Thoracic aorta (tissue), 2 donors: ENCODE data around the gene THRAP3. TPM values are rescaled to one million over a fixed set of nuclear protein-coding genes. Genes with fewer than 3 reads are reported as not detected.

Source experiments
- ATAC-seq: fragments of 150-250 bp; one replicate; pipeline ENCODE4 v1.8.0; 2017; ENCODE audit warnings: low read depth; ENCODE audit not compliant: insufficient number of reproducible peaks, low FRiP score
- DNase-seq: peaks from one replicate; pipeline ENCODE4 v3.0.0-alpha.2; 2020; ENCODE audit warnings: low spot score
- H3K27ac ChIP-seq, 2 donors: fragments of 200-600 bp; sonication (generic); 1 replicate in 1 of 2; 2 replicates in 1 of 2; pipeline ENCODE4 v1.5.1; 2016; ENCODE audit warnings: mild to moderate bottlenecking in 2 of 2, moderate library complexity in 2 of 2
- H3K27me3 ChIP-seq: fragments of 200-600 bp; sonication (generic); replicated peaks from 2 replicates; pipeline ENCODE4 v1.6.0; 2016; ENCODE audit warnings: mild to moderate bottlenecking; ENCODE audit not compliant: insufficient read depth
- H3K36me3 ChIP-seq: fragments of 200-600 bp; sonication (generic); one replicate; pipeline ENCODE4 v1.5.1; 2016
- H3K4me1 ChIP-seq, 2 donors: fragments of 200-600 bp; sonication (generic); 1 replicate in 1 of 2; 2 replicates in 1 of 2; pipeline versions ENCODE4 v1.5.1 to v1.6.0; 2016; ENCODE audit warnings: low read depth in 2 of 2, mild to moderate bottlenecking in 1 of 2; ENCODE audit not compliant: control insufficient read depth in 1 of 2
- H3K4me3 ChIP-seq: fragments of 200-600 bp; sonication (generic); 2 replicates; pipeline ENCODE4 v1.5.1; 2016; ENCODE audit warnings: mild to moderate bottlenecking
- H3K9me3 ChIP-seq: fragments of 200-600 bp; sonication (generic); 2 replicates; pipeline ENCODE4 v1.5.1; 2016
- total RNA-seq, 2 donors: library from RNA; depleted of rRNA; stranded (reverse); fragments of >200 nt; gene quantifications; one replicate each; pipeline versions ENCODE4 v1.1.0 to v1.2.3, GENCODE V29; 2016
- TF ChIP-seq, protein P1 (sequence below): fragments of 200-600 bp; sonication (generic); IDR thresholded peaks from one replicate; pipeline ENCODE4 v1.5.1; 2019; ENCODE audit warnings: antibody characterized with exemption

The THRAP3 gene
- total RNA-seq, 2 donors from 2014 or later = 49.3 to 111 TPM

DNA sequence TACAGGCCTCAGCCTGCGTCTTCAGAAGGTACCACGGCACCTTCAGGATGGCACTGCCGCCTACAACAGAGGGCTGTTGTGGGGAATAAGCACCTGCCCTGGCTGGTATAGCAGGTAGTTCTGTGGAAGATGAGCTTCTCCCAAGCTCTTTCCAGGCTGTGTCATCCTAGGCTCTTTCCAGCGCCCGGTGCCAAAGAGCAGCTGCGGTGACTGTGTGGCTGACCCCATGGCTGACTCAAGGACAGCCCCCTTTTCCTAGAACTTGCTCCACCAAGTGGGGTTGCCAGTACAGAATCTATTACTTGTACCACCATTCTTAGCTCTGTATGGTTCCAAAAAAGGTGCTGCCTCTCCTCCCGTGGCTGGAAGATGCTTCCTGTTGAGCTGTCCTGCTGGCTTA, 121.1 kb downstream of the THRAP3 start:
- no peak for DNase-seq
- TF ChIP-seq, protein P1, sequence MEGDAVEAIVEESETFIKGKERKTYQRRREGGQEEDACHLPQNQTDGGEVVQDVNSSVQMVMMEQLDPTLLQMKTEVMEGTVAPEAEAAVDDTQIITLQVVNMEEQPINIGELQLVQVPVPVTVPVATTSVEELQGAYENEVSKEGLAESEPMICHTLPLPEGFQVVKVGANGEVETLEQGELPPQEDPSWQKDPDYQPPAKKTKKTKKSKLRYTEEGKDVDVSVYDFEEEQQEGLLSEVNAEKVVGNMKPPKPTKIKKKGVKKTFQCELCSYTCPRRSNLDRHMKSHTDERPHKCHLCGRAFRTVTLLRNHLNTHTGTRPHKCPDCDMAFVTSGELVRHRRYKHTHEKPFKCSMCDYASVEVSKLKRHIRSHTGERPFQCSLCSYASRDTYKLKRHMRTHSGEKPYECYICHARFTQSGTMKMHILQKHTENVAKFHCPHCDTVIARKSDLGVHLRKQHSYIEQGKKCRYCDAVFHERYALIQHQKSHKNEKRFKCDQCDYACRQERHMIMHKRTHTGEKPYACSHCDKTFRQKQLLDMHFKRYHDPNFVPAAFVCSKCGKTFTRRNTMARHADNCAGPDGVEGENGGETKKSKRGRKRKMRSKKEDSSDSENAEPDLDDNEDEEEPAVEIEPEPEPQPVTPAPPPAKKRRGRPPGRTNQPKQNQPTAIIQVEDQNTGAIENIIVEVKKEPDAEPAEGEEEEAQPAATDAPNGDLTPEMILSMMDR = no peak
- no peaks in the 10 kb centered on the region for H3K9me3 ChIP-seq
- peaks cover 20 to 25% of the 10 kb centered on the region in 2 donors for H3K4me1 ChIP-seq
- H3K27ac ChIP-seq = no peak overlapping the region
- peaks cover 65% of the 10 kb centered on the region for H3K36me3 ChIP-seq
- no peak overlapping the region for H3K4me3 ChIP-seq
- H3K27me3 ChIP-seq = no peaks in the 10 kb centered on the region
- ATAC-seq = no peak

DNA sequence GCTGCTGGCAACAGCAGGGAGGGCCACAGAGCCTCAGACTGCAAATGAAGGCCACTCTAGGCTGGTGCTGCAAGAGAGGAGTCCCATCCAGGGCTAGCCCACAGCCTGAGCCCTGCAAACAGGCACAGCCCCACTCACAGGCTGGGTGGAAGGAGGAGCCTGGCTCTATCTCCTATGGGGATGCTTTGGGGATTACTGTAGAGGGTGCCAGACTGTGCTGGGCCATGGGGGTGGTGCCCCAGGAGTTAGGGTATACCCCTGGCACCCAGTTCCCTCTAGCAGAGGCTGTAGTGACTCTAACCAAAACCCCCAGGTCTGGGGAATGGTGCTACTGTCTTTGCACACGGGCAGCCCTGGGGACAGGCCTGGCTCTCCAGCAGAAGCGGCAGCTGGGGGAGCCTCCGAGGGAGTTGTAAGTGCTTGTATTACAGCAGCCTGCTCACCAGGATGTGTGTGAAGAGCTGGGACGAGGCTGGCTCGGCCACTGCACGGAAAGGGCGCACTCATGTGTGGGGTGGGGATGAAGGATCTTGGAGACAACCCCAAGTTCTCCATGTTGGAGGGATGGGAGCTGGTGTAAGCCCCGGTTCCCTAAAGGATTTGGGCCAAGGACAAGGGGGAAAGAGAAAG, 122.6 kb downstream of the THRAP3 start:
- Histone ChIP-seq H3K36me3 (peaks cover 50% of the 10 kb centered on the region), H3K9me3 (no peaks in the 10 kb centered on the region), H3K4me1 (peaks cover 28 to 40% of the 10 kb centered on the region in 2 donors), H3K27me3 (no peaks in the 10 kb centered on the region), H3K4me3 (no peak overlapping the region), H3K27ac (peak overlapping the region in 1 of 2 donors; percentile 9)
- TF ChIP-seq, protein P1 = no peak
- DNase-seq = no peak
- ATAC-seq = no peak

DNA sequence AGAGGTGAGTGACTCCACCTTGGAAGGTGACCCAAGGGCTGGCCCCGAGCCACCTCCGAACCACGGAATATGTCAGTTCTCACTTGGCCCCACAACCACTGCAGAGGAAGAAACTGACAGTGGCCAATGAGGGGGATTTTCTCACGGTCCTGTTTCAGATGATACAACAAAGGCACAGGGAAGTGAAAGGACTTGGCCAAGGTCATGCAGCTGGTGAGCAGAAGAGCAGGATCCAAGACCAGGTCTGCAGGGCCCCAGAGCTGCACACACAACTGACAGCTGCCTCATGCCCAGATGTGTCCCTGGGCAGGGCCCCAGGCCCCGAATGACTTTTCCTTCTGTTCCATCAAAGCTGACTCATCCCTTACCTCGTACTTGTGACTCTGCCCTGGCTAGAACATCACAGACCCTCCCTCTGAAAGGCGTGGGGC, 125.0 kb downstream of the THRAP3 start:
- Histone ChIP-seq H3K36me3 (peaks cover 45% of the 10 kb centered on the region), H3K27me3 (no peaks in the 10 kb centered on the region), H3K4me1 (peaks cover 37 to 49% of the 10 kb centered on the region in 2 donors), H3K27ac (peak overlapping the region; percentile 80 to 89), H3K9me3 (no peaks in the 10 kb centered on the region), H3K4me3 (no peak overlapping the region)
- DNase-seq = no peak
- TF ChIP-seq, protein P1 = no peak
- ATAC-seq = no peak

DNA sequence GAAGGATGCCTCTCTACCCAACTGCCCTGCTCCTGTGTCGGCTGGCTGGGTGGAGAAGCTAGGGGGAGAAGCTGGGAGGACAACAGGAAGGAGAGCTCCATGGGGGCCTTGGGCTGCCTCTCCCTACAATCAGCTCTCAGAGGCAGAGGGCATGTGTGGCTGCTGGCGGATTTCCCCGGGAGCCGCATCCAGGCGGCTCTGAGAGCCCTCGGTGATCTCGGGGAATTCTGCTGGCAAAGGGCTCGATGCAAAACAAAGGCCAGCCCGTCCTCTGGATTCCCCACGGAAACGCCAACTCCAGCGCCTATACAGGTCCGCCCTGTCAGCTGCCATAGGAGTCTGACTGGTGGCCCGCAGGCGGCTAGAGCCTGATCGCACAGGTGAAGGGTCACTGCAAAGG, 125.6 kb downstream of the THRAP3 start:
- H3K27ac ChIP-seq = peak overlapping the region; percentile 80 to 89
- DNase-seq (no peak), ATAC-seq (no peak)
- no peaks in the 10 kb centered on the region for H3K27me3 ChIP-seq
- peak overlapping the region; percentile 41 for H3K4me3 ChIP-seq
- H3K36me3 ChIP-seq = peaks cover 46% of the 10 kb centered on the region
- TF ChIP-seq, protein P1 = no peak
- H3K9me3 ChIP-seq = no peaks in the 10 kb centered on the region
- H3K4me1 ChIP-seq = peaks cover 37 to 49% of the 10 kb centered on the region in 2 donors

DNA sequence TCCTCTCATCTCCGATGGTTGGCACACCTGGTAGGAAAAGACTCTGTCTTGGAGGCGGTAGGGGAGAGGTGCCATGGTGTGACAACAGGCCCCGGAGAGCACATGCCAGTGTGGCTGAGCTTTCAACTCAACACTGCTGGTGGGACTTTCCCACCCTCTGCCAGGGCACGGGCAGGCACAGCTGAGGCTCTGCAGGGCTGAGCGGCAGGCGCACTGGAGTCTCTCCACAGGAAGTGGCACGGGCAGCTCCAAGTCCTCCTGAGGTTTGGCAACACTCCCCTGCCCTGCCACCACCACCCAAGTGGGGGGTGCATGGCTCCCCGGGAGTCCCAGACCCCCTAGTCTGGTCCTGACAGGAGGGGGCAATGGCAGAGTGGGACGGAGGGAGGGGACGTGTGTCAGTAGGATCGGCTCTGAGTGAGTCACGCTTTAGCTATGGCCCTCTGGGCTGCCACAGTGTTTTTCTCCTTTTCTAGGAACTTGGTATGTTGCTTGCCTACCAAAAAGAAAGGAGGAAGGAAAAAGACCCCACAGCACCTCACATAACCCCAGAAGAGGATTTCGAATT, 126.5 kb downstream of the THRAP3 start:
- DNase-seq = peak; percentile 60
- ATAC-seq = peak; percentile 74
- H3K36me3 ChIP-seq = peaks cover 43% of the 10 kb centered on the region
- TF ChIP-seq, protein P1 = no peak
- H3K27ac ChIP-seq = peak overlapping the region; percentile 80 to 89
- H3K9me3 ChIP-seq = no peaks in the 10 kb centered on the region
- peaks cover 37 to 49% of the 10 kb centered on the region in 2 donors for H3K4me1 ChIP-seq
- no peaks in the 10 kb centered on the region for H3K27me3 ChIP-seq
- H3K4me3 ChIP-seq = peak overlapping the region; percentile 41
